ENCODE results near the gene ANGPTL8.

Gene ANGPTL8

GRCh38 chr19:11264452-11265176 is 25.2 kb downstream of the ANGPTL8 start:
- no peak for DNase-seq

- no peak for DNase-seq
Measured at GRCh38 chr19:11265177-11265784, 25.9 kb downstream of the ANGPTL8 start.

GRCh38 chr19:11265785-11266236 is 26.4 kb downstream of the ANGPTL8 start:
- no peak for DNase-seq

- DNase-seq = no peak
Measured at GRCh38 chr19:11267316-11268085, 28.1 kb downstream of the ANGPTL8 start.

GRCh38 chr19:11268783-11269267 is 29.4 kb downstream of the ANGPTL8 start:
- DNase-seq = no peak

GRCh38 chr19:11269408-11269807 is 30.0 kb downstream of the ANGPTL8 start:
- DNase-seq = no peak

GRCh38 chr19:11273296-11273695 is 33.9 kb downstream of the ANGPTL8 start:
- DNase-seq = no peak

GRCh38 chr19:11273989-11274388 is 34.6 kb downstream of the ANGPTL8 start:
- no peak for DNase-seq

- DNase-seq = no peak
Measured at GRCh38 chr19:11274533-11275086, 35.2 kb downstream of the ANGPTL8 start.

GRCh38 chr19:11278670-11279069 is 39.3 kb downstream of the ANGPTL8 start:
- no peak for DNase-seq

- no peak for DNase-seq
Measured at GRCh38 chr19:11279505-11280236, 40.3 kb downstream of the ANGPTL8 start.

- DNase-seq = no peak
Measured at GRCh38 chr19:11281356-11282049, 42.1 kb downstream of the ANGPTL8 start.

- DNase-seq = no peak
Measured at GRCh38 chr19:11284515-11284914, 45.1 kb downstream of the ANGPTL8 start.

GRCh38 chr19:11286312-11286974 is 47.0 kb downstream of the ANGPTL8 start:
- no peak for DNase-seq

- no peak for DNase-seq
Measured at GRCh38 chr19:11288349-11288748, 48.9 kb downstream of the ANGPTL8 start.

- DNase-seq = no peak
Measured at GRCh38 chr19:11290256-11290655, 50.8 kb downstream of the ANGPTL8 start.

GRCh38 chr19:11291415-11291814 is 52.0 kb downstream of the ANGPTL8 start:
- no peak for DNase-seq

All from NCI-H2029 (cell line).